ENCODE data around the gene DNAJB14. TPM values are rescaled to one million over a fixed set of nuclear protein-coding genes. Genes with fewer than 3 reads are reported as not detected.

The DNAJB14 gene
- total RNA-seq, 6 donors from 2014 or later, result 37.7 to 57.4 (median 47.3) TPM

- Histone ChIP-seq H3K27me3 (no peaks in the 10 kb centered on the region), H3K4me3 (no peak overlapping the region), H3K4me1 (no peaks in the 10 kb centered on the region), H3K9me3 (no peaks in the 10 kb centered on the region), H3K36me3 (peaks cover 19 to 68% (median 38%) of the 10 kb centered on the region in 4 donors), H3K27ac (no peak overlapping the region)
- DNase-seq (no peak), ATAC-seq (ENCODE audit: low FRiP score in 2 of 2) (no peak)
- 82 to 85% methylated on average over 3 of the region's 3 CpGs for WGBS, 2 donors
- no peak for TF ChIP-seq POLR2A (IDR thresholded peaks at IDR 0.05)
- TF ChIP-seq POLR2AphosphoS5 (IDR thresholded peaks at IDR 0.05), result no peak
- no peak for TF ChIP-seq CTCF (IDR thresholded peaks at IDR 0.05)
- TF ChIP-seq EP300 (IDR thresholded peaks at IDR 0.05), result no peak
Measured at GRCh38 chr4:99879458-99879857, 67.0 kb downstream of the DNAJB14 start.

- Histone ChIP-seq H3K27me3 (no peaks in the 10 kb centered on the region), H3K27ac (no peak overlapping the region), H3K4me3 (no peak overlapping the region), H3K36me3 (peaks cover 19 to 59% (median 38%) of the 10 kb centered on the region in 4 donors), H3K4me1 (no peaks in the 10 kb centered on the region), H3K9me3 (no peaks in the 10 kb centered on the region)
- TF ChIP-seq POLR2AphosphoS5 (IDR thresholded peaks at IDR 0.05), result no peak
- no peak for TF ChIP-seq CTCF (IDR thresholded peaks at IDR 0.05)
- TF ChIP-seq EP300 (IDR thresholded peaks at IDR 0.05), result no peak
- no peak for TF ChIP-seq POLR2A (IDR thresholded peaks at IDR 0.05)
- ATAC-seq (ENCODE audit: low FRiP score in 2 of 2) (no peak), DNase-seq (no peak)
Measured at GRCh38 chr4:99878604-99879003, 67.8 kb downstream of the DNAJB14 start.

GRCh38 chr4:99876946-99877345 lies 69.5 kb downstream of the DNAJB14 start:
- peaks cover 18 to 42% (median 37%) of the 10 kb centered on the region in 4 donors for H3K36me3 ChIP-seq
- no peak overlapping the region for H3K27ac ChIP-seq
- ATAC-seq (ENCODE audit: low FRiP score in 2 of 2) (no peak), DNase-seq (no peak)
- TF ChIP-seq CTCF (IDR thresholded peaks at IDR 0.05) (no peak), POLR2A (IDR thresholded peaks at IDR 0.05) (no peak)
- 86 to 92% methylated on average over 3 of the region's 3 CpGs for WGBS, 2 donors
- no peaks in the 10 kb centered on the region for H3K4me1 ChIP-seq
- H3K9me3 ChIP-seq, result no peaks in the 10 kb centered on the region
- H3K4me3 ChIP-seq, result no peak overlapping the region
- no peaks in the 10 kb centered on the region for H3K27me3 ChIP-seq

- ATAC-seq (ENCODE audit: low FRiP score in 2 of 2) (no peak), DNase-seq (no peak)
- peaks cover under 1 to 24% (median 20%) of the 10 kb centered on the region in 4 donors for H3K36me3 ChIP-seq
- TF ChIP-seq CTCF (IDR thresholded peaks at IDR 0.05) (no peak), EP300 (IDR thresholded peaks at IDR 0.05) (no peak), POLR2A (IDR thresholded peaks at IDR 0.05) (no peak)
- H3K4me3 ChIP-seq, result no peak overlapping the region
- no peaks in the 10 kb centered on the region for H3K9me3 ChIP-seq
- H3K27me3 ChIP-seq, result no peaks in the 10 kb centered on the region
- H3K4me1 ChIP-seq, result no peaks in the 10 kb centered on the region
- H3K27ac ChIP-seq, result no peak overlapping the region
Measured at GRCh38 chr4:99875071-99875470, 71.3 kb downstream of the DNAJB14 start.

GRCh38 chr4:99872570-99872969 lies 73.8 kb downstream of the DNAJB14 start:
- no peak for TF ChIP-seq EP300 (IDR thresholded peaks at IDR 0.05)
- no peak for TF ChIP-seq POLR2AphosphoS5 (IDR thresholded peaks at IDR 0.05)
- TF ChIP-seq POLR2A (IDR thresholded peaks at IDR 0.05), result no peak
- no peak for TF ChIP-seq CTCF (IDR thresholded peaks at IDR 0.05)
- Histone ChIP-seq H3K27ac (no peak overlapping the region), H3K9me3 (no peaks in the 10 kb centered on the region), H3K4me1 (no peaks in the 10 kb centered on the region), H3K27me3 (no peaks in the 10 kb centered on the region), H3K4me3 (no peak overlapping the region), H3K36me3 (peaks cover 0 to 2% (median 0%) of the 10 kb centered on the region in 4 donors)
- DNase-seq (no peak), ATAC-seq (ENCODE audit: low FRiP score in 2 of 2) (no peak)

Data from upper lobe of left lung (tissue), 6 donors.